MCF 10A (cell line): ENCODE measurements around the gene GPC6. TPM values are rescaled to one million over a fixed set of nuclear protein-coding genes. Genes with fewer than 3 reads are reported as not detected.

ENCODE experiments used
- BruUV-seq: library from RNA; stranded (reverse); fragments of 400-500 nt; replicated peaks from 2 replicates; lab custom pipeline; 2021; lab: Mats Ljungman, UMichigan
- CTCF ChIA-PET: fragments of 300-600 bp; sonication (Branson Sonifier 250); formaldehyde crosslinking; extraction: SDS; loops from one replicate; lab custom pipeline; 2021; ENCODE audit warnings: antibody characterized with exemption, inconsistent platforms; lab: Yijun Ruan, JAX
- POLR2A ChIA-PET: fragments of 300-600, 350-650 bp; sonication (Branson Sonifier 250); formaldehyde crosslinking; extraction: SDS; loops from one replicate; lab custom pipeline; 2020; ENCODE audit warnings: antibody characterized with exemption, inconsistent platforms; lab: Yijun Ruan, JAX
- DNase-seq: peaks from one replicate; pipeline ENCODE4 v3.0.0-alpha.2; 2018; ENCODE audit not compliant: unreplicated experiment
- H3K27ac Mint-ChIP-seq: one replicate; pipeline ENCODE4 v1.8.0; 2022; ENCODE audit warnings: mild to moderate bottlenecking, low read depth, mixed read lengths; ENCODE audit not compliant: unreplicated experiment
- H3K27me3 Mint-ChIP-seq: one replicate; pipeline ENCODE4 v1.8.0; 2022; ENCODE audit warnings: mixed read lengths; ENCODE audit not compliant: insufficient read depth, unreplicated experiment
- H3K36me3 Mint-ChIP-seq: one replicate; pipeline ENCODE4 v1.8.0; 2022; ENCODE audit warnings: mild to moderate bottlenecking, moderate library complexity, mixed read lengths; ENCODE audit not compliant: insufficient read depth, unreplicated experiment
- H3K4me1 Mint-ChIP-seq: one replicate; pipeline ENCODE4 v1.8.0; 2022; ENCODE audit warnings: mixed read lengths; ENCODE audit not compliant: insufficient read depth, unreplicated experiment
- H3K4me3 Mint-ChIP-seq: one replicate; pipeline ENCODE4 v1.8.0; 2022; ENCODE audit warnings: mild to moderate bottlenecking, moderate library complexity, mixed read lengths; ENCODE audit not compliant: unreplicated experiment
- H3K9me3 Mint-ChIP-seq: one replicate; pipeline ENCODE4 v1.8.0; 2022; ENCODE audit warnings: mixed read lengths; ENCODE audit not compliant: unreplicated experiment
- intact Hi-C: fragments of 100-400 bp; cut with micrococcal nuclease; formaldehyde crosslinking; loops from 2 replicates; pipeline ENCODE4 v1.14.1; 2022
- total RNA-seq: library from RNA; stranded (reverse); gene quantifications from 2 replicates; pipeline ENCODE4 v1.2.3, GENCODE V29; 2022
- TF ChIP-seq, protein P1 (sequence below): fragments of 200-600 bp; IDR thresholded peaks from one replicate; pipeline ENCODE4 v1.8.0; 2022; ENCODE audit warnings: antibody characterized with exemption, mild to moderate bottlenecking; ENCODE audit not compliant: unreplicated experiment

GPC6 gene
- total RNA-seq, 1 experiment from 2014 or later, result 8.4 TPM

- H3K27me3 Mint-ChIP-seq, result no peaks in the 10 kb centered on the region
- intact Hi-C loops, result no loop called here
- H3K36me3 Mint-ChIP-seq, result no peaks in the 10 kb centered on the region
- H3K27ac Mint-ChIP-seq, result no peak overlapping the region
- CTCF ChIA-PET, result no interaction called here
- TF ChIP-seq, protein P1, sequence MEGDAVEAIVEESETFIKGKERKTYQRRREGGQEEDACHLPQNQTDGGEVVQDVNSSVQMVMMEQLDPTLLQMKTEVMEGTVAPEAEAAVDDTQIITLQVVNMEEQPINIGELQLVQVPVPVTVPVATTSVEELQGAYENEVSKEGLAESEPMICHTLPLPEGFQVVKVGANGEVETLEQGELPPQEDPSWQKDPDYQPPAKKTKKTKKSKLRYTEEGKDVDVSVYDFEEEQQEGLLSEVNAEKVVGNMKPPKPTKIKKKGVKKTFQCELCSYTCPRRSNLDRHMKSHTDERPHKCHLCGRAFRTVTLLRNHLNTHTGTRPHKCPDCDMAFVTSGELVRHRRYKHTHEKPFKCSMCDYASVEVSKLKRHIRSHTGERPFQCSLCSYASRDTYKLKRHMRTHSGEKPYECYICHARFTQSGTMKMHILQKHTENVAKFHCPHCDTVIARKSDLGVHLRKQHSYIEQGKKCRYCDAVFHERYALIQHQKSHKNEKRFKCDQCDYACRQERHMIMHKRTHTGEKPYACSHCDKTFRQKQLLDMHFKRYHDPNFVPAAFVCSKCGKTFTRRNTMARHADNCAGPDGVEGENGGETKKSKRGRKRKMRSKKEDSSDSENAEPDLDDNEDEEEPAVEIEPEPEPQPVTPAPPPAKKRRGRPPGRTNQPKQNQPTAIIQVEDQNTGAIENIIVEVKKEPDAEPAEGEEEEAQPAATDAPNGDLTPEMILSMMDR, result no peak
- POLR2A ChIA-PET, result interaction anchor here (0.6 kb wide), 1 partner anchor 818 kb away, joined by 3 read pairs; no protein-coding TSS in a partner anchor
- no peaks in the 10 kb centered on the region for H3K9me3 Mint-ChIP-seq
- no peak overlapping the region for H3K4me3 Mint-ChIP-seq
- DNase-seq, result no peak
- no peaks in the 10 kb centered on the region for H3K4me1 Mint-ChIP-seq
- no TSS peak for BruUV-seq
Measured at GRCh38 chr13:93778548-93778947, 551.9 kb downstream of the GPC6 start.

DNA sequence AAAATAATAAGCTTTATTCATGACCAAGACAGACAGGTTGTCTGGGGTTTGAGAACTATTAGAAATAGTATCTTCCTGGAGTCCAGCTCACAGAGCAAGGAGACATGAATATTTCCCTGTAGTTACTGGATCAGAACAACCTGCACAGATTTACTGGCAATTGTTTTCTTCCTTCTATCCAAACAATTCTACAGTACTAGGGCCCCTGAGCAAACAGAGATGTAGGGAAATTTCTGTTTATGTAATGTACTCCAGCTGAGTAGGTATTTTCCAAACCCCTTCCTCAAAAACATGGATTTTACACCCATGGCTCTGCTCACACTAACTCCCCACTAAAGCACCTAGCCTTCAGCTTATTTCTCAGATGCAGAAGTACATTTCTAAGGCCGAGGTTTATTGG lies 557.6 kb downstream of the GPC6 start:
- Mint-ChIP-seq H3K27me3 (no peaks in the 10 kb centered on the region), H3K4me3 (no peak overlapping the region), H3K27ac (no peak overlapping the region), H3K9me3 (no peaks in the 10 kb centered on the region), H3K36me3 (no peaks in the 10 kb centered on the region), H3K4me1 (peaks cover 8% of the 10 kb centered on the region)
- no peak for DNase-seq
- no TSS peak for BruUV-seq
- intact Hi-C loops, result no loop called here
- TF ChIP-seq, protein P1, result no peak
- ChIA-PET CTCF (no interaction called here), POLR2A (interaction anchor here (0.5 kb wide), 1 partner anchor 33 kb away, joined by 4 read pairs; no protein-coding TSS in a partner anchor)

DNA sequence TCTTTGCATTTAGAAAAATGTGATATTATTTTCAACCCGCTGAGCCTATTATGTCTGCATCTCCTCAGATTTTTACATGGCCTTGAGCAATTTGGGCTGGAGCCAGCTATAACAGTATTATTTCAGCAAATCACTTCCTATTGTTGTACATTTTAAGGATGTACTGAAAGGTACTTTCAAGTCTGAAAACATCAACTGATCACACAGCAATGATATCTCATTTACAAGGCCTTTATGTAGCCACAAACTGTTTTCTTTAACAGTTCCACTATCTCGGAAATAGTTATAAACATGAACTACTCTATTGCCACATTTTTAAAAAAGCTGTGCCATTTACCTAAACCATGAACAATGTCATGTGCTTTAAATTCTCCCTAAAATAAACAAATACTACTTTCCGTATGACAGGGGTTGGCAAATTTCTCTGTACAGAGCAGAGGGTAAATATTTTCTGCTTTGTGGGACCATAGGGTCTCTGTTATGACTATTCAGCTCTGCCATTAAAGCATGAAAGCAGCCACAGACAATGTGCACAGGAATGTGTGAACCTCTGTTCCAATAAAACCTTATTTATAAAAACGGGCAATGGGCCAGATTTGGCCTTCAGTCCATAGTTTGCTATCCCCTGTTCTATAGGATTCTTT lies 560.4 kb downstream of the GPC6 start:
- no peak overlapping the region for H3K4me3 Mint-ChIP-seq
- H3K36me3 Mint-ChIP-seq, result no peaks in the 10 kb centered on the region
- H3K4me1 Mint-ChIP-seq, result peaks cover 8% of the 10 kb centered on the region
- CTCF ChIA-PET, result no interaction called here
- H3K9me3 Mint-ChIP-seq, result no peaks in the 10 kb centered on the region
- TF ChIP-seq, protein P1, result no peak
- intact Hi-C loops, result no loop called here
- H3K27me3 Mint-ChIP-seq, result no peaks in the 10 kb centered on the region
- DNase-seq, result no peak
- H3K27ac Mint-ChIP-seq, result no peak overlapping the region
- no TSS peak for BruUV-seq
- POLR2A ChIA-PET, result interaction anchor here (0.7 kb wide), 1 partner anchor 104 kb away, joined by 5 read pairs; no protein-coding TSS in a partner anchor

DNA sequence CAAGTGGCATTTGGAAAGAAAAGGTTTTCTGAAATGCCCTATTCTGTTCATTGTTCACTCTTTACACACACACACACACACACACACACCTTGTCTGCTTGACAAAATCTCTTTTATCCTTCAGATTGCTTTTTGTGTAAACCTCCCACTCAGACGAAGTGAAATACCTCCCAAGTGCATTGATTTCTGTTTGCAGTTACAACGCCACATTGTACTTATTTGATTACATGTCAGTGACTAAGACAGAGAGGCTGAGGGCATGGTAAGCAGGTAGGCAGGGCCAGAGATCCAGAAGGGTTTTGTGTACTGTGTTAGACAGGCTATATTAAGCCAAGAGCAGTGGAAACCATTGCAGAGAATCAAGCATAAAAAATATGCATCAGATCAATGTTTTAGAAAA lies 561.8 kb downstream of the GPC6 start:
- no peak overlapping the region for H3K4me3 Mint-ChIP-seq
- no peak overlapping the region for H3K27ac Mint-ChIP-seq
- intact Hi-C loops, result no loop called here
- TF ChIP-seq, protein P1, result no peak
- ChIA-PET POLR2A (no interaction called here), CTCF (no interaction called here)
- H3K36me3 Mint-ChIP-seq, result no peaks in the 10 kb centered on the region
- no peaks in the 10 kb centered on the region for H3K27me3 Mint-ChIP-seq
- no peak for DNase-seq
- no TSS peak for BruUV-seq
- peaks cover 8% of the 10 kb centered on the region for H3K4me1 Mint-ChIP-seq
- H3K9me3 Mint-ChIP-seq, result no peaks in the 10 kb centered on the region
